Panc1 (cell line): Measurements from ENCODE around the gene HINT3. TPM values are rescaled to one million over a fixed set of nuclear protein-coding genes. Genes with fewer than 3 reads are reported as not detected.

ENCODE experiments used
- ATAC-seq: fragments of 200-7000 bp; cut with Tn5 transposase; 2 replicates; pipeline ENCODE4 v1.9.1; 2020; ENCODE audit warnings: mild to moderate bottlenecking, moderate library complexity
- BruUV-seq: library from RNA; stranded (reverse); fragments of 400-500 nt; replicated peaks from 2 replicates; lab custom pipeline; 2021; lab: Mats Ljungman, UMichigan
- CTCF ChIA-PET: fragments of 300-600 bp; sonication (Branson Sonifier 250); formaldehyde crosslinking; loops from one replicate; lab custom pipeline; 2022; ENCODE audit warnings: antibody characterized with exemption; lab: Charles Lee
- POLR2A ChIA-PET: fragments of 300-600 bp; sonication (Branson Sonifier 250); formaldehyde crosslinking; loops from one replicate; lab custom pipeline; 2022; ENCODE audit warnings: antibody characterized with exemption; lab: Charles Lee
- DNase-seq: peaks from one replicate; pipeline ENCODE4 v3.0.0-alpha.2; 2010; ENCODE audit warnings: low read depth, low spot score
- H3K27ac ChIP-seq: 2 replicates; pipeline ENCODE4 v1.5.1; 2011; ENCODE audit warnings: mild to moderate bottlenecking, low read length, inconsistent platforms
- H3K27me3 ChIP-seq: fragments of 200-500 bp; sonication (Bioruptor generic); 2 replicates; pipeline ENCODE4 v1.6.0; 2014; ENCODE audit warnings: low read length, inconsistent platforms; ENCODE audit not compliant: control insufficient read depth, insufficient read depth
- H3K36me3 ChIP-seq: fragments of 200-500 bp; sonication (Bioruptor generic); 2 replicates; pipeline ENCODE4 v1.5.1; 2014; ENCODE audit warnings: inconsistent platforms, mild to moderate bottlenecking, low read length, moderate library complexity; ENCODE audit not compliant: control insufficient read depth, insufficient read depth
- H3K4me1 ChIP-seq: 2 replicates; pipeline ENCODE4 v1.5.1; 2011; ENCODE audit warnings: inconsistent platforms, mild to moderate bottlenecking, low read length, moderate library complexity; ENCODE audit not compliant: control insufficient read depth, insufficient read depth
- H3K4me3 ChIP-seq, 2 experiments: 2 replicates each; pipeline ENCODE4 v1.5.1; 2011 to 2012; ENCODE audit warnings: low read depth in 2 of 2, low read length in 2 of 2, mild to moderate bottlenecking in 2 of 2, inconsistent platforms in 1 of 2, moderate library complexity in 1 of 2
- H3K9me3 ChIP-seq: fragments of 200-500 bp; sonication (Bioruptor generic); 2 replicates; pipeline ENCODE4 v1.5.1; 2014; ENCODE audit warnings: low read depth, mild to moderate bottlenecking, inconsistent platforms, low read length, moderate library complexity; ENCODE audit not compliant: control insufficient read depth, insufficient read depth
- POLR2AphosphoS5 ChIP-seq: IDR thresholded peaks from 2 replicates; pipeline ENCODE4 v1.6.1; 2012; ENCODE audit warnings: mild to moderate bottlenecking, low read depth, low read length, moderate library complexity
- SIN3A ChIP-seq: IDR thresholded peaks from 2 replicates; pipeline ENCODE4 v1.6.1; 2012; ENCODE audit warnings: low read depth, mild to moderate bottlenecking, low read length, moderate library complexity, borderline replicate concordance; ENCODE audit not compliant: insufficient read depth
- TCF7L2 ChIP-seq: IDR thresholded peaks from 2 replicates; pipeline ENCODE4 v1.6.1; 2011; ENCODE audit warnings: mild to moderate bottlenecking, low read depth, low read length, inconsistent platforms
- in situ Hi-C: cut with HindIII; loops from 2 replicates; pipeline ENCODE4 v1.10.0; 2016; ENCODE audit warnings: low sequenced_read_pairs, low pct_unique_long_range_greater_than_20kb
- intact Hi-C: fragments of 100-400 bp; cut with micrococcal nuclease; formaldehyde crosslinking; loops from one replicate; pipeline ENCODE4 v1.10.0; 2022; ENCODE audit not compliant: unreplicated experiment
- total RNA-seq: library from RNA; stranded (reverse); gene quantifications from one replicate; pipeline ENCODE4 v1.2.1, GENCODE V29; 2021; ENCODE audit not compliant: unreplicated experiment
- TF ChIP-seq, protein P1 (sequence below): fragments of 450-650 bp; IDR thresholded peaks from 2 replicates; pipeline ENCODE4 v1.5.1; 2017; ENCODE audit warnings: mild to moderate bottlenecking
- TF ChIP-seq, protein P2 (sequence below), 2 experiments: IDR thresholded peaks; 2 replicates each; pipeline ENCODE4 v1.6.1; 2011 to 2012; ENCODE audit warnings: low read depth in 2 of 2, control low read depth in 1 of 2, low read length in 1 of 2, mild to moderate bottlenecking in 1 of 2, moderate library complexity in 1 of 2; ENCODE audit not compliant: insufficient read depth in 1 of 2

HINT3 gene
- total RNA-seq, 1 experiment from 2014 or later, result 11.5 TPM

DNA sequence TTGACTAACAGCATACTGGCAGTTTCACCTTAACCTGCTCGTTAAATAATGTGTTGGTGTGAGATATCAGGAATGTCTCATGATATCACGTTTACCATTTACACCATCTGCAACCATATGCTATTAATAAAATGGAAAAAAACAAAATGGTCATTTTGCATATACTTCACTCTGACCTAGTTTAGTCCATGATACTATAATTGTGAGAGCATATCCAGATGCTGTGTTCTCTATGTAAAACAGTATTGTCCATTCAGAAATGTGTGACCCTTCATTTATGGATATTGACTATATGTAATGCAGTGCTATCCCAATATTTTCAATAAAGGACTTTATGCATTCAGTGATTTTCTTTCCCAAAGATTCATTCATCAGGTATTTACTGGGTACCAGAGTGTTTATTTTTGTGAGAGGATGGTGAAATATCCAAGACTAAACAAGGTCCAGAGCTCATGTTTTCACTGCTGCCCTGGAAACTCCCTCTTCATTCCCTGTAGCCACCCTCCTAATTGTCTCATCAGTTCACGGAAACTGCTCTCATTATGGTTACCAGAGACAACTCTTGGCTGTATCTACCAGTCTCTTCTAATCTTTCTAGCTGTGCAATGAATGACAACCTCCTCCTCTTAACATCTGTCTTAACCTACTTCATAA, 25.7 kb upstream of the HINT3 start:
- CTCF ChIA-PET, result no interaction called here
- POLR2A ChIA-PET, result no interaction called here
- peaks cover 8% of the 10 kb centered on the region; the same call in 1 of the 2 replicates for H3K36me3 ChIP-seq
- BruUV-seq, result no TSS peak
- TF ChIP-seq, protein P1, sequence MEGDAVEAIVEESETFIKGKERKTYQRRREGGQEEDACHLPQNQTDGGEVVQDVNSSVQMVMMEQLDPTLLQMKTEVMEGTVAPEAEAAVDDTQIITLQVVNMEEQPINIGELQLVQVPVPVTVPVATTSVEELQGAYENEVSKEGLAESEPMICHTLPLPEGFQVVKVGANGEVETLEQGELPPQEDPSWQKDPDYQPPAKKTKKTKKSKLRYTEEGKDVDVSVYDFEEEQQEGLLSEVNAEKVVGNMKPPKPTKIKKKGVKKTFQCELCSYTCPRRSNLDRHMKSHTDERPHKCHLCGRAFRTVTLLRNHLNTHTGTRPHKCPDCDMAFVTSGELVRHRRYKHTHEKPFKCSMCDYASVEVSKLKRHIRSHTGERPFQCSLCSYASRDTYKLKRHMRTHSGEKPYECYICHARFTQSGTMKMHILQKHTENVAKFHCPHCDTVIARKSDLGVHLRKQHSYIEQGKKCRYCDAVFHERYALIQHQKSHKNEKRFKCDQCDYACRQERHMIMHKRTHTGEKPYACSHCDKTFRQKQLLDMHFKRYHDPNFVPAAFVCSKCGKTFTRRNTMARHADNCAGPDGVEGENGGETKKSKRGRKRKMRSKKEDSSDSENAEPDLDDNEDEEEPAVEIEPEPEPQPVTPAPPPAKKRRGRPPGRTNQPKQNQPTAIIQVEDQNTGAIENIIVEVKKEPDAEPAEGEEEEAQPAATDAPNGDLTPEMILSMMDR, result no peak
- TF ChIP-seq SIN3A (no peak), POLR2AphosphoS5 (no peak), TCF7L2 (no peak)
- TF ChIP-seq, protein P2, sequence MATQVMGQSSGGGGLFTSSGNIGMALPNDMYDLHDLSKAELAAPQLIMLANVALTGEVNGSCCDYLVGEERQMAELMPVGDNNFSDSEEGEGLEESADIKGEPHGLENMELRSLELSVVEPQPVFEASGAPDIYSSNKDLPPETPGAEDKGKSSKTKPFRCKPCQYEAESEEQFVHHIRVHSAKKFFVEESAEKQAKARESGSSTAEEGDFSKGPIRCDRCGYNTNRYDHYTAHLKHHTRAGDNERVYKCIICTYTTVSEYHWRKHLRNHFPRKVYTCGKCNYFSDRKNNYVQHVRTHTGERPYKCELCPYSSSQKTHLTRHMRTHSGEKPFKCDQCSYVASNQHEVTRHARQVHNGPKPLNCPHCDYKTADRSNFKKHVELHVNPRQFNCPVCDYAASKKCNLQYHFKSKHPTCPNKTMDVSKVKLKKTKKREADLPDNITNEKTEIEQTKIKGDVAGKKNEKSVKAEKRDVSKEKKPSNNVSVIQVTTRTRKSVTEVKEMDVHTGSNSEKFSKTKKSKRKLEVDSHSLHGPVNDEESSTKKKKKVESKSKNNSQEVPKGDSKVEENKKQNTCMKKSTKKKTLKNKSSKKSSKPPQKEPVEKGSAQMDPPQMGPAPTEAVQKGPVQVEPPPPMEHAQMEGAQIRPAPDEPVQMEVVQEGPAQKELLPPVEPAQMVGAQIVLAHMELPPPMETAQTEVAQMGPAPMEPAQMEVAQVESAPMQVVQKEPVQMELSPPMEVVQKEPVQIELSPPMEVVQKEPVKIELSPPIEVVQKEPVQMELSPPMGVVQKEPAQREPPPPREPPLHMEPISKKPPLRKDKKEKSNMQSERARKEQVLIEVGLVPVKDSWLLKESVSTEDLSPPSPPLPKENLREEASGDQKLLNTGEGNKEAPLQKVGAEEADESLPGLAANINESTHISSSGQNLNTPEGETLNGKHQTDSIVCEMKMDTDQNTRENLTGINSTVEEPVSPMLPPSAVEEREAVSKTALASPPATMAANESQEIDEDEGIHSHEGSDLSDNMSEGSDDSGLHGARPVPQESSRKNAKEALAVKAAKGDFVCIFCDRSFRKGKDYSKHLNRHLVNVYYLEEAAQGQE (IDR thresholded peaks at IDR 0.05; ENCODE audit: insufficient read depth in 1 of 2, low read depth in 2 of 2, low read length in 1 of 2), result no peak
- in situ Hi-C loops, result no loop called here
- H3K27ac ChIP-seq, result no peak overlapping the region
- no peaks in the 10 kb centered on the region for H3K9me3 ChIP-seq
- no peak for DNase-seq
- no peaks in the 10 kb centered on the region for H3K27me3 ChIP-seq
- intact Hi-C loops, result no loop called here
- ATAC-seq, result no peak
- no peaks in the 10 kb centered on the region for H3K4me1 ChIP-seq
- no peak overlapping the region for H3K4me3 ChIP-seq

DNA sequence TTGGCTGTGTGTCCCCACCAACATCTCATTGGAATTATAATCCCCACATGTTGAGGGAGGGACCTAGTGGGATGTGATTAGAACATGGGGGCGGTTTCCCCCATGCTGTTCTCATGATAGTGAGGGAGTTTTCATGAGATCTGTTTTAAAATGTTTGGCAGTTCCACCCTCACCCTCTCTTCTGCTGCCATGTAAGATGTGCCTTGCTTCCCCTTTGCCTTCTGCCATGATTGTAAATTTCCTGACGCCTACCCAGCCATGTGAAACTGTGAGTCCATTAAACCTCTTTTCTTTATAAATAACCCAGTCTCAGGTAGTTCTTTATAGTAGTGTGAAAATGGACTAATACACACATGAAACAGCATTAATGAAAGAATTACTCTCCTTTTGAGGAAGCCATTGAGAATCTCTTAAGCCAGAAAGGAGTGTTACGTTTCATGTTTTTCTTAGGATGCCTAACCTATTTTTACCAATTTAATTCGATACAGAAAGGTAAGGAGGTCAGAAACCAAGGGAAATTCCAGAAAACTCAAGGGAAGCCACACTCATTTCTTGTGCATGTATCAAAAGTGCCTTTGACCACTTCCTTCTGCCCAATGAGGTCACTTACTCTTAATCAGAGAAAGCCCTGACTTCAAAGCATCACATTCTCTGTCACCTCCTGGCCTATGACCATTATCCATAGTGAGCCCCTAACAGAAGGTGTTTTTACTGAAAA, 24.7 kb upstream of the HINT3 start:
- CTCF ChIA-PET, result no interaction called here

More for the DNA sequence above, 24.7 kb upstream of the HINT3 start:
- in situ Hi-C loops, result no loop called here
- no peaks in the 10 kb centered on the region for H3K9me3 ChIP-seq
- POLR2A ChIA-PET, result interaction anchor here (0.5 kb wide), 1 partner anchor 1604 kb away, joined by 3 read pairs; no protein-coding TSS in a partner anchor
- H3K4me3 ChIP-seq, result no peak overlapping the region
- ATAC-seq, result no peak
- intact Hi-C loops, result no loop called here
- H3K4me1 ChIP-seq, result no peaks in the 10 kb centered on the region
- H3K27me3 ChIP-seq, result no peaks in the 10 kb centered on the region
- DNase-seq, result no peak
- peaks cover 8% of the 10 kb centered on the region; the same call in 1 of the 2 replicates for H3K36me3 ChIP-seq
- no peak overlapping the region for H3K27ac ChIP-seq
- BruUV-seq, result no TSS peak
- no peak for TF ChIP-seq SIN3A
- no peak for TF ChIP-seq TCF7L2
- TF ChIP-seq, protein P2 (IDR thresholded peaks at IDR 0.05; ENCODE audit: insufficient read depth in 1 of 2, low read depth in 2 of 2, low read length in 1 of 2), result no peak
- TF ChIP-seq, protein P1, result no peak
- no peak for TF ChIP-seq POLR2AphosphoS5
